ENCODE results near the gene FAM111A. TPM values are rescaled to one million over a fixed set of nuclear protein-coding genes. Genes with fewer than 3 reads are reported as not detected.
A peak's percentile ranks its signal among the peaks of the same experiment; 100 is the strongest.

FAM111A gene
- polyA plus RNA-seq, 2 of the 4 experiments (the other 2 are of a cell fraction), result 13.4 to 21.8 TPM

DNA sequence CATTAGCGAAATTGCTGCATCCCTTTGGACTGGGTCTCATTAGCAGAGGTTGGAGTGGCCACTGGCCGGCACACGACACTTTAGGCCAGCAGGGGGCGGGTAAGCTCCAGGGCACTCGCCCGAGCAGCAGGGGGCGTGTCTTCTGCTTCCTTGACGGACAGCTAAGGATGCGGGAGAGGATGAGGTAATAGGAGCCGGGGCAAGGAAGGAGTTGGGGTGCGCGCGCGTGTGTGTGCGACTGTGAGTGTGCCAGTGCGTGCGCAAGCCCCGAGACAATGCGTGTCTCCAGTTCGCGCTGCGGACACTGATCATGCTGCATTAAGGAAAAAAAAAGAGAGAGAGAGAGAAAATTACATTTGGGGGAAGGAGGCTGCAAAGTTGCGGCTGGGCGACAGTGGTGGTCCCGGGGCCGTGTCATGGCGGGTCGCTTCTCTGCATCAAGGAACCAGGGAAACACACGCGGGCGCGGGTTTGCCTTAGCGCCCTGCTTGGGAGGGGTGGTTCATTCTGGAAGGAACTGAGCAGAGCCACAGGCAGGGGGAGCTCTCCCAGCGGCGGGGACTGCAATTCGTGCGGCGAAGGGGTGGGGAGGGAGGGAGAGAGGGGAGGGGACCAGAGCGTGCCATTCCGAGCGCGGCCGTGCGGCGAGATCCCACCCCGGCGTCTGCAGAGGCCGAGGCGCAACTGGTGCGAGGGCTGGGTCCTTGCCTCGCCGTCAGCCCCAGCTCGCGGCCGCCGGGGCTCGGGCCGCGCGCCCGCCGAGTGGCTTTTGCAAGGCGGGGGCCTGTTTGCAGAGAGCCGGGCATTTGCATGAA, 29.1 kb downstream of the FAM111A start, which contains the start of gene DTX4 (continued):
- TF ChIP-seq ESRRA (IDR thresholded peaks at IDR 0.05; ENCODE audit: borderline replicate concordance, low read length) (no peak), E2F6 (IDR thresholded peaks at IDR 0.05; ENCODE audit: borderline replicate concordance, low read depth) (peak; percentile 89), CEBPB (IDR thresholded peaks at IDR 0.05) (peak; percentile 17 to 58; a peak in 2 of 4 replicates), EHF (CRISPR knock-in tag; IDR thresholded peaks at IDR 0.05) (no peak), CTCF (IDR thresholded peaks at IDR 0.05) (peak; percentile 36), CHD2 (IDR thresholded peaks at IDR 0.05; ENCODE audit: low read length, partially characterized antibody) (no peak), MAZ (IDR thresholded peaks at IDR 0.05; ENCODE audit: borderline replicate concordance, low read depth, low read length) (peak; percentile 61; the same call in 1 of the 2 replicates), HMGXB4 (CRISPR knock-in tag; IDR thresholded peaks at IDR 0.05; ENCODE audit: borderline replicate concordance) (no peak), HOXA7 (CRISPR knock-in tag; IDR thresholded peaks at IDR 0.05) (no peak), RCOR1 (IDR thresholded peaks at IDR 0.05; ENCODE audit: low read depth, low read length) (no peak), HES2 (IDR thresholded peaks at IDR 0.05) (no peak), HDAC2 (IDR thresholded peaks at IDR 0.05) (no peak), ZNF302 (CRISPR knock-in tag; IDR thresholded peaks at IDR 0.05) (no peak), TFCP2L1 (CRISPR knock-in tag; IDR thresholded peaks at IDR 0.05) (no peak), SREBF2 (IDR thresholded peaks at IDR 0.05) (no peak), RAD21 (conservative IDR thresholded peaks at IDR 0.05 in 1 of 2, IDR thresholded peaks at IDR 0.05 in 1 of 2) (peak; percentile 83 to 90), ELK1 (IDR thresholded peaks at IDR 0.05; ENCODE audit: low read depth, low read length) (no peak), POLR2A (IDR thresholded peaks at IDR 0.05; ENCODE audit: low read length) (peak; percentile 50), RARB (CRISPR knock-in tag; IDR thresholded peaks at IDR 0.05) (no peak), RFX5 (IDR thresholded peaks at IDR 0.05) (no peak), USF2 (IDR thresholded peaks at IDR 0.05) (no peak)
